Colonic mucosa (tissue), 4 donors: Measurements from ENCODE around the gene RPTOR. TPM values are rescaled to one million over a fixed set of nuclear protein-coding genes. Genes with fewer than 3 reads are reported as not detected.

Experiments
- DNase-seq: peaks from one replicate; pipeline ENCODE4 v3.0.0-alpha.2; 2020
- H3K27ac ChIP-seq: fragments of 200-600 bp; one replicate; pipeline ENCODE4 v1.8.0; 2021
- H3K27me3 ChIP-seq: fragments of 200-600 bp; one replicate; pipeline ENCODE4 v1.8.0; 2021
- H3K36me3 ChIP-seq: fragments of 200-600 bp; one replicate; pipeline ENCODE4 v1.8.0; 2021
- H3K4me1 ChIP-seq: fragments of 200-600 bp; one replicate; pipeline ENCODE4 v1.8.0; 2021; ENCODE audit warnings: mild to moderate bottlenecking
- H3K4me3 ChIP-seq: fragments of 200-600 bp; one replicate; pipeline ENCODE4 v1.8.0; 2021
- H3K9ac ChIP-seq, 2 donors: one replicate each; pipeline ENCODE4 v1.7.0; 2013; ENCODE audit warnings: control low read depth in 2 of 2, low read depth in 2 of 2, low read length in 2 of 2
- H3K9me3 ChIP-seq: fragments of 200-600 bp; one replicate; pipeline ENCODE4 v1.8.0; 2021
- intact Hi-C: fragments of 100-400 bp; cut with DNase I; formaldehyde crosslinking; loops from one replicate; pipeline ENCODE4 v1.14.1; 2022
- total RNA-seq, 2 donors: library from RNA; stranded (reverse); fragmentation: NEBNext Ultra II Directional in 1 of 2; extraction: Animal tissue kit (Norgen Biotek cat#: 25700) in 1 of 2; gene quantifications; one replicate each; pipeline ENCODE4 v1.2.1, GENCODE V29; 2021
- TF ChIP-seq, protein P1 (sequence below): fragments of 200-600 bp; IDR thresholded peaks from one replicate; pipeline ENCODE4 v1.8.0; 2022; ENCODE audit warnings: antibody characterized with exemption, mild to moderate bottlenecking
- donor health status: healthy.
- donor health status: DM: no; HTN: no; CAD: no.
- donor health status: DM: no; HTN: no; CAD: no.

The RPTOR gene
- total RNA-seq, 2 donors from 2014 or later, result 21.2 to 39.6 TPM

GRCh38 chr17:80936723-80937122 is 392.1 kb downstream of the RPTOR start:
- intact Hi-C loops, result no loop called here
- H3K36me3 ChIP-seq, result no peaks in the 10 kb centered on the region
- no peak for DNase-seq
- H3K9ac ChIP-seq, result no peak overlapping the region
- no peaks in the 10 kb centered on the region for H3K27me3 ChIP-seq
- H3K4me3 ChIP-seq, result no peak overlapping the region
- TF ChIP-seq, protein P1, sequence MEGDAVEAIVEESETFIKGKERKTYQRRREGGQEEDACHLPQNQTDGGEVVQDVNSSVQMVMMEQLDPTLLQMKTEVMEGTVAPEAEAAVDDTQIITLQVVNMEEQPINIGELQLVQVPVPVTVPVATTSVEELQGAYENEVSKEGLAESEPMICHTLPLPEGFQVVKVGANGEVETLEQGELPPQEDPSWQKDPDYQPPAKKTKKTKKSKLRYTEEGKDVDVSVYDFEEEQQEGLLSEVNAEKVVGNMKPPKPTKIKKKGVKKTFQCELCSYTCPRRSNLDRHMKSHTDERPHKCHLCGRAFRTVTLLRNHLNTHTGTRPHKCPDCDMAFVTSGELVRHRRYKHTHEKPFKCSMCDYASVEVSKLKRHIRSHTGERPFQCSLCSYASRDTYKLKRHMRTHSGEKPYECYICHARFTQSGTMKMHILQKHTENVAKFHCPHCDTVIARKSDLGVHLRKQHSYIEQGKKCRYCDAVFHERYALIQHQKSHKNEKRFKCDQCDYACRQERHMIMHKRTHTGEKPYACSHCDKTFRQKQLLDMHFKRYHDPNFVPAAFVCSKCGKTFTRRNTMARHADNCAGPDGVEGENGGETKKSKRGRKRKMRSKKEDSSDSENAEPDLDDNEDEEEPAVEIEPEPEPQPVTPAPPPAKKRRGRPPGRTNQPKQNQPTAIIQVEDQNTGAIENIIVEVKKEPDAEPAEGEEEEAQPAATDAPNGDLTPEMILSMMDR, result no peak
- H3K4me1 ChIP-seq, result no peaks in the 10 kb centered on the region
- no peak overlapping the region for H3K27ac ChIP-seq
- no peaks in the 10 kb centered on the region for H3K9me3 ChIP-seq

- intact Hi-C loops, result no loop called here
- Histone ChIP-seq H3K4me3 (no peak overlapping the region), H3K27me3 (no peaks in the 10 kb centered on the region), H3K4me1 (no peaks in the 10 kb centered on the region), H3K9me3 (no peaks in the 10 kb centered on the region), H3K27ac (no peak overlapping the region), H3K36me3 (no peaks in the 10 kb centered on the region), H3K9ac (no peak overlapping the region)
- TF ChIP-seq, protein P1, result no peak
- DNase-seq, result no peak
Measured at GRCh38 chr17:80937462-80938381, 393.1 kb downstream of the RPTOR start.

DNA sequence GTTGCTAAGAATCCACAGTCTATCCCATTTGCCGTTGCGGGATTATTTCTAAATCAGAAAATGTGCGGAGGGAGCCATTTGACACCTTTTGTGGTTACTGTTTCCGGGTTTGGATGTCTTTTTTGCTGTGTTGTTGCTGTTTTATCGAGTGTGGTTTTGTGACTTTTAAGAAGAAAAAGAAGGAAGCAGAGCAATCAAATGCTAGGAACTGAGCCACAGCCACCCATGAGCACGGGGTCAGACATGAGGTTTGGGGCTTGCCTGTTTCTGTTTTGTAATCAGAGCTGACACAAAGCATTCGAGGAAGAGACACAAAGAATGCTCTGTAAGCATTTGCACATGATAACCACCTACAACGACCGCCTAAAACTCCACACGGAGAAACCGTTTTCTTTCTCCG is 393.9 kb downstream of the RPTOR start:
- Histone ChIP-seq H3K36me3 (no peaks in the 10 kb centered on the region), H3K9ac (no peak overlapping the region), H3K9me3 (no peaks in the 10 kb centered on the region), H3K27me3 (no peaks in the 10 kb centered on the region), H3K27ac (no peak overlapping the region), H3K4me1 (no peaks in the 10 kb centered on the region), H3K4me3 (no peak overlapping the region)
- intact Hi-C loops, result no loop called here
- TF ChIP-seq, protein P1, result no peak
- DNase-seq, result no peak

DNA sequence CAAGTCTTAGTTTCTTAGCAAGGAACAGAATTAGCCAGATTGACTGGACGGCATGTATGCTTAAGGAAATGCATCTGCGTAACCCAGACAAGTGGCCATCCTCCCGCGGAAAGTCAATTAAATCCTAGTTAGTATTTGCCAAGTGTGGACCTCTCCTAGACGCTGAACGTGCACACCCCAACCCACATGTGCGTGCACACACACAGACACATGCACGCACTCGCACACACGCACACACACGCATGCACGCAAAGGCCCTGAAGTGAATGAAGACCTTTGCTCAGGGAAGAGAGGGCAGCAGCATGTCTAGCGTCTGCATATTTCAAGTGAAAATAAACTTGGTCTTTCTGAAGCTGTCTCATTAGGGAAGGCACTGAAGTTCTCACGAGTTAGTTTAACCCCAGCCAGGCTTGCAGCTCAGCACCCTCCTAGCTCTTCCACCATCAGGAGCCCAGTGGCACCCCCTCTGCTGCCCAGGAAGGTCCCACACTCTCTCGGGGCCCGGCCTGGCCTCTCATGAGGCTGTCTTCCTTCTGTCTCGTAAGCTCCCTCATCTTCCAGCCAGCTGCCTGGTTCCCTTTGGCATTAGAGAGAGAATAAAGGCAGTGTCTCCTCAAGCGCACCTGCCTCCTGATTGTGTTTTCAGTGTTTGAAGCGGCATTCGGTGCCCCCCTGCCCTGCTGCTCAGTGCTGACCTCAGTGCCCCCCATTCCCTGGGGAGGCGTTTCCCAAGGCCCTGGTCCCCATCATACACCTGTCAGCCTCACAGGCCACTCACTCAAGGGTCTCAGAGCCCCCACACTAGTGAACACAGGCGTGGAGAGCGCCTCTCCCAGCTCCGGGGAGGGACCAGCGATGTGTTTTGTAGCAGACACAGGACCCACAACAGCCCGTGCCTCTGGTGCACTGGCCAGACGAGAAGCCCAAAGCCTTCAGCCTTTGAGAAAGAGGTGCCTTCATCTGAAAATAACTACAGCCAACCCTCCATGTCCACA is 394.8 kb downstream of the RPTOR start:
- intact Hi-C loops, result no loop called here
- Histone ChIP-seq H3K9me3 (no peaks in the 10 kb centered on the region), H3K4me1 (no peaks in the 10 kb centered on the region), H3K36me3 (no peaks in the 10 kb centered on the region), H3K4me3 (no peak overlapping the region), H3K27ac (no peak overlapping the region), H3K9ac (no peak overlapping the region), H3K27me3 (no peaks in the 10 kb centered on the region)
- TF ChIP-seq, protein P1, result no peak
- no peak for DNase-seq
